Measurements from ENCODE around the gene NTSR1. TPM values are rescaled to one million over a fixed set of nuclear protein-coding genes. Genes with fewer than 3 reads are reported as not detected.

The NTSR1 gene
- total and polyA plus RNA-seq, 2 of the 13 experiments (the other 11 are each of a cell fraction or from before 2014, with no cell fraction given), result 0.09 to 0.12 TPM

DNA sequence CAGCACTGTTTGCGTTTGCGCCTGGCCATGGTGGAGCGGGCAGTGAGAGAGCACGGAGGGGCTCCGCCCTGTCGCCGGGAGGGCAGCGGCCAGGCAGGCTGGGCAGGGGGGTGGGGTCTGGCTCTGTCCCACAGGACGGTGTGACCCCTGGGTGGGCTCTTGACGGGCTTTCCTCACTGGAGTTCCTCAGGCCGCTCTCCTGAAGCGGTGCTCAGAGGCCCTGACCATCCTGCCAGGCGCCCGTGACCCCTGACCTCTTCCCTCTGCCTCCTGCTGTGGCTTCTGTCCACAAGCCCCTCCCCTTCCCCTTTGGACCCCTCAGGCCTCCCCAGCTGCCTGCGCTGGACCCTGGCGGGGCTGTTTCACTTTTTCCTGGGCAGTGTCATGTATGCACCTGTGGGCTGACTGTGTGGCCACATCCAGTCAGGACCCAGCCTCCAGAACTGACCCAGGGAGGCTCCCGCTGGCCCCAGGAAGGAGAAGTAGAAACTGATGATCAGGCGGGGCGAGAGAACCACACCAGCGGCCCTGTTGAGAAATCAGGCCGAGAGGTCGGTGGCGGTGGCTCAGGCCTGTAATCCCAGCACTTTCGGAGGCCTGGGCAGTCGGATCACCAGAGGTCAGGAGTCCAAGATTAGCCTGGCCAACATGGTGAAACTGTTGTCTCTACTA, 97.2 kb downstream of the NTSR1 start (continued):
- no peak for TF ChIP-seq FOXA1 (IDR thresholded peaks at IDR 0.05)
- TF ChIP-seq FOXA1 (CRISPR knock-in tag; IDR thresholded peaks at IDR 0.05), result peak; percentile 95
- TF ChIP-seq LCORL (IDR thresholded peaks at IDR 0.05), result no peak; the same call in 1 of the 2 replicates
- peak; percentile 97 for TF ChIP-seq LCORL (CRISPR knock-in tag; IDR thresholded peaks at IDR 0.05)
- TF ChIP-seq NONO (IDR thresholded peaks at IDR 0.05), result no peak
- TF ChIP-seq NONO (CRISPR knock-in tag; conservative IDR thresholded peaks at IDR 0.05), result peak; percentile 98
- no peak for TF ChIP-seq GZF1 (CRISPR knock-in tag; IDR thresholded peaks at IDR 0.05)
- TF ChIP-seq, protein P1, sequence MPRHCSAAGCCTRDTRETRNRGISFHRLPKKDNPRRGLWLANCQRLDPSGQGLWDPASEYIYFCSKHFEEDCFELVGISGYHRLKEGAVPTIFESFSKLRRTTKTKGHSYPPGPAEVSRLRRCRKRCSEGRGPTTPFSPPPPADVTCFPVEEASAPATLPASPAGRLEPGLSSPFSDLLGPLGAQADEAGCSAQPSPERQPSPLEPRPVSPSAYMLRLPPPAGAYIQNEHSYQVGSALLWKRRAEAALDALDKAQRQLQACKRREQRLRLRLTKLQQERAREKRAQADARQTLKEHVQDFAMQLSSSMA (CRISPR knock-in tag; IDR thresholded peaks at IDR 0.05), result peak; percentile 90
- TF ChIP-seq JUND (CRISPR knock-in tag; IDR thresholded peaks at IDR 0.05), result peak; percentile 14; the same call in 1 of the 2 replicates
- TF ChIP-seq NCOA2 (CRISPR knock-in tag; IDR thresholded peaks at IDR 0.05), result peak; percentile 67; the same call in 1 of the 2 replicates
- TF ChIP-seq, protein P2, sequence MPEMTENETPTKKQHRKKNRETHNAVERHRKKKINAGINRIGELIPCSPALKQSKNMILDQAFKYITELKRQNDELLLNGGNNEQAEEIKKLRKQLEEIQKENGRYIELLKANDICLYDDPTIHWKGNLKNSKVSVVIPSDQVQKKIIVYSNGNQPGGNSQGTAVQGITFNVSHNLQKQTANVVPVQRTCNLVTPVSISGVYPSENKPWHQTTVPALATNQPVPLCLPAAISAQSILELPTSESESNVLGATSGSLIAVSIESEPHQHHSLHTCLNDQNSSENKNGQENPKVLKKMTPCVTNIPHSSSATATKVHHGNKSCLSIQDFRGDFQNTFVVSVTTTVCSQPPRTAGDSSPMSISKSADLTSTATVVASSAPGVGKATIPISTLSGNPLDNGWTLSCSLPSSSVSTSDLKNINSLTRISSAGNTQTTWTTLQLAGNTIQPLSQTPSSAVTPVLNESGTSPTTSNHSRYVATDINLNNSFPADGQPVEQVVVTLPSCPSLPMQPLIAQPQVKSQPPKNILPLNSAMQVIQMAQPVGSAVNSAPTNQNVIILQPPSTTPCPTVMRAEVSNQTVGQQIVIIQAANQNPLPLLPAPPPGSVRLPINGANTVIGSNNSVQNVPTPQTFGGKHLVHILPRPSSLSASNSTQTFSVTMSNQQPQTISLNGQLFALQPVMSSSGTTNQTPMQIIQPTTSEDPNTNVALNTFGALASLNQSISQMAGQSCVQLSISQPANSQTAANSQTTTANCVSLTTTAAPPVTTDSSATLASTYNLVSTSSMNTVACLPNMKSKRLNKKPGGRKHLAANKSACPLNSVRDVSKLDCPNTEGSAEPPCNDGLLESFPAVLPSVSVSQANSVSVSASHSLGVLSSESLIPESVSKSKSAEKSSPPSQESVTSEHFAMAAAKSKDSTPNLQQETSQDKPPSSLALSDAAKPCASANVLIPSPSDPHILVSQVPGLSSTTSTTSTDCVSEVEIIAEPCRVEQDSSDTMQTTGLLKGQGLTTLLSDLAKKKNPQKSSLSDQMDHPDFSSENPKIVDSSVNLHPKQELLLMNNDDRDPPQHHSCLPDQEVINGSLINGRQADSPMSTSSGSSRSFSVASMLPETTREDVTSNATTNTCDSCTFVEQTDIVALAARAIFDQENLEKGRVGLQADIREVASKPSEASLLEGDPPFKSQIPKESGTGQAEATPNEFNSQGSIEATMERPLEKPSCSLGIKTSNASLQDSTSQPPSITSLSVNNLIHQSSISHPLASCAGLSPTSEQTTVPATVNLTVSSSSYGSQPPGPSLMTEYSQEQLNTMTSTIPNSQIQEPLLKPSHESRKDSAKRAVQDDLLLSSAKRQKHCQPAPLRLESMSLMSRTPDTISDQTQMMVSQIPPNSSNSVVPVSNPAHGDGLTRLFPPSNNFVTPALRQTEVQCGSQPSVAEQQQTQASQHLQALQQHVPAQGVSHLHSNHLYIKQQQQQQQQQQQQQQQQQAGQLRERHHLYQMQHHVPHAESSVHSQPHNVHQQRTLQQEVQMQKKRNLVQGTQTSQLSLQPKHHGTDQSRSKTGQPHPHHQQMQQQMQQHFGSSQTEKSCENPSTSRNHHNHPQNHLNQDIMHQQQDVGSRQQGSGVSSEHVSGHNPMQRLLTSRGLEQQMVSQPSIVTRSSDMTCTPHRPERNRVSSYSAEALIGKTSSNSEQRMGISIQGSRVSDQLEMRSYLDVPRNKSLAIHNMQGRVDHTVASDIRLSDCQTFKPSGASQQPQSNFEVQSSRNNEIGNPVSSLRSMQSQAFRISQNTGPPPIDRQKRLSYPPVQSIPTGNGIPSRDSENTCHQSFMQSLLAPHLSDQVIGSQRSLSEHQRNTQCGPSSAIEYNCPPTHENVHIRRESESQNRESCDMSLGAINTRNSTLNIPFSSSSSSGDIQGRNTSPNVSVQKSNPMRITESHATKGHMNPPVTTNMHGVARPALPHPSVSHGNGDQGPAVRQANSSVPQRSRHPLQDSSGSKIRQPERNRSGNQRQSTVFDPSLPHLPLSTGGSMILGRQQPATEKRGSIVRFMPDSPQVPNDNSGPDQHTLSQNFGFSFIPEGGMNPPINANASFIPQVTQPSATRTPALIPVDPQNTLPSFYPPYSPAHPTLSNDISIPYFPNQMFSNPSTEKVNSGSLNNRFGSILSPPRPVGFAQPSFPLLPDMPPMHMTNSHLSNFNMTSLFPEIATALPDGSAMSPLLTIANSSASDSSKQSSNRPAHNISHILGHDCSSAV (CRISPR knock-in tag; IDR thresholded peaks at IDR 0.05; ENCODE audit: borderline replicate concordance), result 0 out of 2 replicates have a peak, but pooled peaks have one; percentile 47
- TF ChIP-seq, protein P3, sequence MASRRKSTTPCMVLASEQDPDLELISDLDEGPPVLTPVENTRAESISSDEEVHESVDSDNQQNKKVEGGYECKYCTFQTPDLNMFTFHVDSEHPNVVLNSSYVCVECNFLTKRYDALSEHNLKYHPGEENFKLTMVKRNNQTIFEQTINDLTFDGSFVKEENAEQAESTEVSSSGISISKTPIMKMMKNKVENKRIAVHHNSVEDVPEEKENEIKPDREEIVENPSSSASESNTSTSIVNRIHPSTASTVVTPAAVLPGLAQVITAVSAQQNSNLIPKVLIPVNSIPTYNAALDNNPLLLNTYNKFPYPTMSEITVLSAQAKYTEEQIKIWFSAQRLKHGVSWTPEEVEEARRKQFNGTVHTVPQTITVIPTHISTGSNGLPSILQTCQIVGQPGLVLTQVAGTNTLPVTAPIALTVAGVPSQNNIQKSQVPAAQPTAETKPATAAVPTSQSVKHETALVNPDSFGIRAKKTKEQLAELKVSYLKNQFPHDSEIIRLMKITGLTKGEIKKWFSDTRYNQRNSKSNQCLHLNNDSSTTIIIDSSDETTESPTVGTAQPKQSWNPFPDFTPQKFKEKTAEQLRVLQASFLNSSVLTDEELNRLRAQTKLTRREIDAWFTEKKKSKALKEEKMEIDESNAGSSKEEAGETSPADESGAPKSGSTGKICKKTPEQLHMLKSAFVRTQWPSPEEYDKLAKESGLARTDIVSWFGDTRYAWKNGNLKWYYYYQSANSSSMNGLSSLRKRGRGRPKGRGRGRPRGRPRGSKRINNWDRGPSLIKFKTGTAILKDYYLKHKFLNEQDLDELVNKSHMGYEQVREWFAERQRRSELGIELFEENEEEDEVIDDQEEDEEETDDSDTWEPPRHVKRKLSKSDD (CRISPR knock-in tag; IDR thresholded peaks at IDR 0.05; ENCODE audit: low read depth), result no peak; the same call in 1 of the 2 replicates
- no peak; the same call in 1 of the 2 replicates for TF ChIP-seq SSRP1 (CRISPR knock-in tag; IDR thresholded peaks at IDR 0.05)
- TF ChIP-seq HNRNPH1 (optimal IDR thresholded peaks at IDR 0.05; ENCODE audit: low read depth, low read length), result no peak
- 0 out of 2 replicates have a peak, but pooled peaks have one; percentile 6 for TF ChIP-seq ZNF253 (CRISPR knock-in tag; IDR thresholded peaks at IDR 0.05; ENCODE audit: borderline replicate concordance)
- TF ChIP-seq RXRB (CRISPR knock-in tag; IDR thresholded peaks at IDR 0.05; ENCODE audit: borderline replicate concordance), result peak; percentile 91
- TF ChIP-seq ZNF124 (CRISPR knock-in tag; IDR thresholded peaks at IDR 0.05), result peak; percentile 89; the same call in 1 of the 2 replicates
- TF ChIP-seq, protein P4, sequence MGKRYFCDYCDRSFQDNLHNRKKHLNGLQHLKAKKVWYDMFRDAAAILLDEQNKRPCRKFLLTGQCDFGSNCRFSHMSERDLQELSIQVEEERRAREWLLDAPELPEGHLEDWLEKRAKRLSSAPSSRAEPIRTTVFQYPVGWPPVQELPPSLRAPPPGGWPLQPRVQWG (CRISPR knock-in tag; IDR thresholded peaks at IDR 0.05; ENCODE audit: borderline replicate concordance, low read depth), result 0 out of 2 replicates have a peak, but pooled peaks have one; percentile 76
- peak; percentile 58; the same call in 1 of the 2 replicates for TF ChIP-seq KDM6A (CRISPR knock-in tag; IDR thresholded peaks at IDR 0.05; ENCODE audit: low read depth)
